ENCODE measurements around the gene OVOL1. TPM values are rescaled to one million over a fixed set of nuclear protein-coding genes. Genes with fewer than 3 reads are reported as not detected.
A peak's percentile ranks its signal among the peaks of the same experiment; 100 is the strongest.

OVOL1 gene
- total RNA-seq, 5 donors from 2014 or later (not counting 1 experiment from before 2014, with no cell fraction given), result 0.12 to 0.13 TPM; not detected in 3

GRCh38 chr11:65793625-65794400 lies 7.0 kb downstream of the OVOL1 start:
- POLR2A ChIA-PET, result no interaction called here
- DNase-seq, result no peak
- Mint-ChIP-seq H3K9me3 (no peaks in the 10 kb centered on the region), H3K4me3 (no peak overlapping the region), H3K4me1 (peaks cover 0 to 20% (median 10%) of the 10 kb centered on the region in 3 donors), H3K36me3 (no peaks in the 10 kb centered on the region), H3K27ac (no peak overlapping the region), H3K27me3 (peaks cover 17 to 45% of the 10 kb centered on the region in 2 donors)
- Histone ChIP-seq H3K27ac (ENCODE audit: low read length) (no peak overlapping the region), H3K4me3 (ENCODE audit: control insufficient read depth in 1 of 2, extremely low read depth in 1 of 2, low read length in 1 of 2) (no peak overlapping the region), H3K9me3 (no peaks in the 10 kb centered on the region), H3K27me3 (replicated peaks in 1 of 2; ENCODE audit: control insufficient read depth in 2 of 2, extremely low read depth in 1 of 2, insufficient read depth in 2 of 2, low read length in 1 of 2) (peaks cover 0 to 77% of the 10 kb centered on the region in 2 experiments), H3K36me3 (ENCODE audit: control insufficient read depth in 2 of 2, extremely low read depth in 1 of 2, insufficient read depth in 1 of 2, low read length in 1 of 2) (no peaks in the 10 kb centered on the region), H3K4me1 (ENCODE audit: control insufficient read depth in 1 of 2, extremely low read depth in 1 of 2, insufficient read depth in 2 of 2, low read length in 2 of 2) (no peaks in the 10 kb centered on the region)
- 95% methylated on average over 28 of the region's 29 CpGs for WGBS (ENCODE audit: insufficient coverage)
- ATAC-seq (replicated peaks in 1 of 4), result no peak
- CTCF ChIA-PET, result no interaction called here

- H3K4me1 ChIP-seq (ENCODE audit: control insufficient read depth in 1 of 2, extremely low read depth in 1 of 2, insufficient read depth in 2 of 2, low read length in 2 of 2), result no peaks in the 10 kb centered on the region
- H3K27me3 Mint-ChIP-seq, result peaks cover 17 to 41% of the 10 kb centered on the region in 2 donors
- peaks cover 0 to 18% (median 13%) of the 10 kb centered on the region in 3 donors for H3K4me1 Mint-ChIP-seq
- no peaks in the 10 kb centered on the region for H3K9me3 ChIP-seq
- no peak overlapping the region for H3K27ac Mint-ChIP-seq
- H3K36me3 ChIP-seq (ENCODE audit: control insufficient read depth in 2 of 2, extremely low read depth in 1 of 2, insufficient read depth in 1 of 2, low read length in 1 of 2), result no peaks in the 10 kb centered on the region
- peaks cover 0 to 76% of the 10 kb centered on the region in 2 experiments for H3K27me3 ChIP-seq (replicated peaks in 1 of 2; ENCODE audit: control insufficient read depth in 2 of 2, extremely low read depth in 1 of 2, insufficient read depth in 2 of 2, low read length in 1 of 2)
- H3K4me3 ChIP-seq (ENCODE audit: control insufficient read depth in 1 of 2, extremely low read depth in 1 of 2, low read length in 1 of 2), result no peak overlapping the region
- ChIA-PET CTCF (no interaction called here), POLR2A (no interaction called here)
- ATAC-seq (replicated peaks in 1 of 4) (no peak), DNase-seq (no peak)
- 90% methylated on average over 39 of the region's 42 CpGs for WGBS (ENCODE audit: insufficient coverage)
- H3K27ac ChIP-seq (ENCODE audit: low read length), result no peak overlapping the region
- H3K36me3 Mint-ChIP-seq, result no peaks in the 10 kb centered on the region
- H3K4me3 Mint-ChIP-seq, result no peak overlapping the region
- H3K9me3 Mint-ChIP-seq, result no peaks in the 10 kb centered on the region
These were observed 8.0 kb downstream of the OVOL1 start for GRCh38 chr11:65794570-65795510.

GRCh38 chr11:65796726-65797601 lies 10.1 kb downstream of the OVOL1 start:
- Mint-ChIP-seq H3K4me3 (no peak overlapping the region), H3K4me1 (peaks cover 0 to 8% (median 4%) of the 10 kb centered on the region in 3 donors), H3K36me3 (no peaks in the 10 kb centered on the region), H3K27me3 (peaks cover 15 to 45% of the 10 kb centered on the region in 2 donors), H3K27ac (no peak overlapping the region), H3K9me3 (no peaks in the 10 kb centered on the region)
- no peaks in the 10 kb centered on the region for H3K36me3 ChIP-seq (ENCODE audit: control insufficient read depth in 2 of 2, extremely low read depth in 1 of 2, insufficient read depth in 1 of 2, low read length in 1 of 2)
- no peaks in the 10 kb centered on the region for H3K4me1 ChIP-seq (ENCODE audit: control insufficient read depth in 1 of 2, extremely low read depth in 1 of 2, insufficient read depth in 2 of 2, low read length in 2 of 2)
- DNase-seq, result no peak
- CTCF ChIA-PET, result interaction anchor here in 1 of 2 donors (1.0 kb wide), 1 partner anchor 91 kb away, joined by 3 read pairs; the partner anchor contains the start of gene FIBP
- no peak for ATAC-seq (replicated peaks in 1 of 4)
- H3K4me3 ChIP-seq (ENCODE audit: control insufficient read depth in 1 of 2, extremely low read depth in 1 of 2, low read length in 1 of 2), result no peak overlapping the region
- no peak overlapping the region for H3K27ac ChIP-seq (ENCODE audit: low read length)
- no peaks in the 10 kb centered on the region for H3K9me3 ChIP-seq
- POLR2A ChIA-PET, result interaction anchor here in 1 of 2 donors (0.6 kb wide), 1 partner anchor 482 kb away, joined by 3 read pairs; no protein-coding TSS in a partner anchor
- H3K27me3 ChIP-seq (replicated peaks in 1 of 2; ENCODE audit: control insufficient read depth in 2 of 2, extremely low read depth in 1 of 2, insufficient read depth in 2 of 2, low read length in 1 of 2), result peaks cover 0 to 76% of the 10 kb centered on the region in 2 experiments
- 93% methylated on average over 9 of the region's 15 CpGs for WGBS (ENCODE audit: insufficient coverage)

GRCh38 chr11:65797711-65798110 lies 10.8 kb downstream of the OVOL1 start:
- H3K4me1 ChIP-seq (ENCODE audit: control insufficient read depth in 1 of 2, extremely low read depth in 1 of 2, insufficient read depth in 2 of 2, low read length in 2 of 2), result no peaks in the 10 kb centered on the region
- DNase-seq (no peak), ATAC-seq (replicated peaks in 1 of 4) (no peak)
- WGBS (ENCODE audit: insufficient coverage), result 69% methylated on average over 2 of the region's 13 CpGs
- H3K36me3 ChIP-seq (ENCODE audit: control insufficient read depth in 2 of 2, extremely low read depth in 1 of 2, insufficient read depth in 1 of 2, low read length in 1 of 2), result no peaks in the 10 kb centered on the region
- no peaks in the 10 kb centered on the region for H3K9me3 ChIP-seq
- Mint-ChIP-seq H3K27me3 (peaks cover 15 to 48% of the 10 kb centered on the region in 2 donors), H3K9me3 (no peaks in the 10 kb centered on the region), H3K4me3 (no peak overlapping the region), H3K36me3 (no peaks in the 10 kb centered on the region), H3K4me1 (peaks cover 0 to 5% (median 1%) of the 10 kb centered on the region in 3 donors), H3K27ac (no peak overlapping the region)
- H3K27ac ChIP-seq (ENCODE audit: low read length), result no peak overlapping the region
- ChIA-PET POLR2A (interaction anchor here in 1 of 2 donors (0.8 kb wide), 1 partner anchor 92 kb away, joined by 5 read pairs; no protein-coding TSS in a partner anchor), CTCF (interaction anchor here in 1 of 2 donors (1.1 kb wide), 1 partner anchor 18 kb away, joined by 3 read pairs; no protein-coding TSS in a partner anchor)
- H3K27me3 ChIP-seq (replicated peaks in 1 of 2; ENCODE audit: control insufficient read depth in 2 of 2, extremely low read depth in 1 of 2, insufficient read depth in 2 of 2, low read length in 1 of 2), result peaks cover 0 to 76% of the 10 kb centered on the region in 2 experiments
- no peak overlapping the region for H3K4me3 ChIP-seq (ENCODE audit: control insufficient read depth in 1 of 2, extremely low read depth in 1 of 2, low read length in 1 of 2)

GRCh38 chr11:65798882-65799281 lies 12.0 kb downstream of the OVOL1 start:
- 71% methylated on average over 7 of the region's 8 CpGs for WGBS (ENCODE audit: insufficient coverage)
- peaks cover 5 to 84% of the 10 kb centered on the region in 2 experiments for H3K27me3 ChIP-seq (replicated peaks in 1 of 2; ENCODE audit: control insufficient read depth in 2 of 2, extremely low read depth in 1 of 2, insufficient read depth in 2 of 2, low read length in 1 of 2)
- peak overlapping the region in 1 of 2 donors; percentile 17 for H3K27ac Mint-ChIP-seq
- no peak overlapping the region for H3K4me3 ChIP-seq (ENCODE audit: control insufficient read depth in 1 of 2, extremely low read depth in 1 of 2, low read length in 1 of 2)
- no peak overlapping the region for H3K4me3 Mint-ChIP-seq
- peaks cover 23 to 58% of the 10 kb centered on the region in 2 donors for H3K27me3 Mint-ChIP-seq
- no peak for ATAC-seq (replicated peaks in 1 of 4)
- H3K27ac ChIP-seq (ENCODE audit: low read length), result no peak overlapping the region
- H3K4me1 ChIP-seq (ENCODE audit: control insufficient read depth in 1 of 2, extremely low read depth in 1 of 2, insufficient read depth in 2 of 2, low read length in 2 of 2), result no peaks in the 10 kb centered on the region
- ChIA-PET POLR2A (no interaction called here), CTCF (interaction anchor here in 1 of 2 donors (1.1 kb wide), 1 partner anchor 19 kb away, joined by 3 read pairs; no protein-coding TSS in a partner anchor)
- H3K36me3 ChIP-seq (ENCODE audit: control insufficient read depth in 2 of 2, extremely low read depth in 1 of 2, insufficient read depth in 1 of 2, low read length in 1 of 2), result no peaks in the 10 kb centered on the region
- H3K36me3 Mint-ChIP-seq, result no peaks in the 10 kb centered on the region
- no peaks in the 10 kb centered on the region for H3K9me3 ChIP-seq
- H3K9me3 Mint-ChIP-seq, result no peaks in the 10 kb centered on the region
- DNase-seq, result no peak
- peaks cover 0 to 5% (median 0%) of the 10 kb centered on the region in 3 donors for H3K4me1 Mint-ChIP-seq

Data from T-cell (primary cell).